IgD-negative memory B cell (primary cell): ENCODE results near the gene TLCD4. TPM values are rescaled to one million over a fixed set of nuclear protein-coding genes. Genes with fewer than 3 reads are reported as not detected.

ENCODE experiments used
- H3K27ac Mint-ChIP-seq, 3 donors: one replicate each; pipeline ENCODE4 v1.8.0; 2020 to 2022; ENCODE audit warnings: mild to moderate bottlenecking in 3 of 3, mixed read lengths in 3 of 3, moderate library complexity in 1 of 3
- H3K27me3 Mint-ChIP-seq: one replicate; pipeline ENCODE4 v1.8.0; 2021; ENCODE audit warnings: mixed read lengths
- H3K36me3 Mint-ChIP-seq: one replicate; pipeline ENCODE4 v1.8.0; 2020; ENCODE audit warnings: mild to moderate bottlenecking, mixed read lengths
- H3K4me1 Mint-ChIP-seq, 3 donors: one replicate each; pipeline ENCODE4 v1.8.0; 2020 to 2022; ENCODE audit warnings: mixed read lengths in 3 of 3, mild to moderate bottlenecking in 1 of 3
- H3K4me3 Mint-ChIP-seq, 4 donors: one replicate each; pipeline ENCODE4 v1.8.0; 2020 to 2022; ENCODE audit warnings: mild to moderate bottlenecking in 4 of 4, mixed read lengths in 4 of 4, moderate library complexity in 3 of 4
- H3K9me3 Mint-ChIP-seq, 3 donors: one replicate each; pipeline ENCODE4 v1.8.0; 2020 to 2021; ENCODE audit warnings: mixed read lengths in 3 of 3, mild to moderate bottlenecking in 1 of 3
- polyA plus RNA-seq: library from polyadenylated mRNA; unstranded; fragments of 300-500 nt; fragmentation: Illumina TruSeq; gene quantifications from one replicate; pipeline ENCODE4 v1.2.3, GENCODE V29; 2021

Gene TLCD4
- polyA plus RNA-seq: 3.1 TPM

GRCh38 chr1:95117207-95118066, at the start of gene TLCD4:
TSS of gene TLCD4 (plus strand) at chr1:95117355. CDS start at chr1:95143902, 26,547 bp downstream.
- peak within 1 kb of the TSS; percentile 60 to 90 (median 69) for H3K27ac Mint-ChIP-seq
- no peaks in the 10 kb centered on the region for H3K36me3 Mint-ChIP-seq
- H3K4me1 Mint-ChIP-seq: peaks cover 8 to 33% (median 8%) of the 10 kb centered on the region in 3 donors
- H3K27me3 Mint-ChIP-seq: peaks cover 19% of the 10 kb centered on the region
- peak within 1 kb of the TSS; percentile 86 to 98 (median 94) for H3K4me3 Mint-ChIP-seq
- H3K9me3 Mint-ChIP-seq: no peaks in the 10 kb centered on the region

- no peaks in the 10 kb centered on the region for H3K27me3 Mint-ChIP-seq
- peaks cover 5% of the 10 kb centered on the region for H3K36me3 Mint-ChIP-seq
- peak overlapping the region in 1 of 3 donors; percentile 11 for H3K27ac Mint-ChIP-seq
- H3K9me3 Mint-ChIP-seq: no peaks in the 10 kb centered on the region
- H3K4me3 Mint-ChIP-seq: no peak overlapping the region
- peaks cover 10 to 18% (median 10%) of the 10 kb centered on the region in 3 donors for H3K4me1 Mint-ChIP-seq
Observed at GRCh38 chr1:95067568-95067967, 49.6 kb upstream of the TLCD4 start.

- Mint-ChIP-seq H3K36me3 (peaks cover 5% of the 10 kb centered on the region), H3K4me3 (no peak overlapping the region), H3K4me1 (peaks cover 10 to 18% (median 12%) of the 10 kb centered on the region in 3 donors)
Observed at GRCh38 chr1:95068956-95069709, 48.0 kb upstream of the TLCD4 start.

GRCh38 chr1:95069710-95070093, 47.5 kb upstream of the TLCD4 start:
- H3K9me3 Mint-ChIP-seq: no peaks in the 10 kb centered on the region
- peaks cover 5% of the 10 kb centered on the region for H3K36me3 Mint-ChIP-seq
- peaks cover 10 to 18% (median 12%) of the 10 kb centered on the region in 3 donors for H3K4me1 Mint-ChIP-seq
- H3K4me3 Mint-ChIP-seq: no peak overlapping the region
- H3K27me3 Mint-ChIP-seq: no peaks in the 10 kb centered on the region
- H3K27ac Mint-ChIP-seq: no peak overlapping the region

More at GRCh38 chr1:95068956-95069709, 48.0 kb upstream of the TLCD4 start:
- Mint-ChIP-seq H3K27ac (no peak overlapping the region), H3K27me3 (no peaks in the 10 kb centered on the region), H3K9me3 (no peaks in the 10 kb centered on the region)

- Mint-ChIP-seq H3K4me1 (peaks cover 10 to 18% (median 12%) of the 10 kb centered on the region in 3 donors), H3K36me3 (peaks cover 5% of the 10 kb centered on the region), H3K9me3 (no peaks in the 10 kb centered on the region), H3K4me3 (peak overlapping the region; percentile 88 to 100 (median 100)), H3K27ac (peak overlapping the region; percentile 91 to 100 (median 91)), H3K27me3 (peaks cover 2% of the 10 kb centered on the region)
Observed at GRCh38 chr1:95071539-95071938, 45.6 kb upstream of the TLCD4 start.

GRCh38 chr1:95072117-95072516, 45.0 kb upstream of the TLCD4 start:
- Mint-ChIP-seq H3K36me3 (peaks cover 5% of the 10 kb centered on the region), H3K4me3 (peak overlapping the region; percentile 88 to 100 (median 100)), H3K9me3 (no peaks in the 10 kb centered on the region), H3K27ac (peak overlapping the region; percentile 91 to 100 (median 99)), H3K27me3 (peaks cover 4% of the 10 kb centered on the region), H3K4me1 (peaks cover 10 to 18% (median 12%) of the 10 kb centered on the region in 3 donors)

GRCh38 chr1:95072532-95073419, 44.4 kb upstream of the TLCD4 start, which contains the start of gene ALG14:
TSS of gene ALG14 (minus strand) at chr1:95072951. CDS start at chr1:95072898, 53 bp downstream.
- peaks cover 10 to 12% (median 11%) of the 10 kb centered on the region in 3 donors for H3K4me1 Mint-ChIP-seq
- H3K27ac Mint-ChIP-seq: peak within 1 kb of the TSS; percentile 91 to 100 (median 99)
- no peaks in the 10 kb centered on the region for H3K36me3 Mint-ChIP-seq
- peaks cover 4% of the 10 kb centered on the region for H3K27me3 Mint-ChIP-seq
- H3K9me3 Mint-ChIP-seq: no peaks in the 10 kb centered on the region
- peak within 1 kb of the TSS; percentile 88 to 100 (median 100) for H3K4me3 Mint-ChIP-seq

- peaks cover 4% of the 10 kb centered on the region for H3K27me3 Mint-ChIP-seq
- H3K9me3 Mint-ChIP-seq: no peaks in the 10 kb centered on the region
- H3K27ac Mint-ChIP-seq: peak overlapping the region; percentile 91 to 100 (median 99)
- peaks cover 7 to 11% (median 10%) of the 10 kb centered on the region in 3 donors for H3K4me1 Mint-ChIP-seq
- no peaks in the 10 kb centered on the region for H3K36me3 Mint-ChIP-seq
- H3K4me3 Mint-ChIP-seq: peak overlapping the region; percentile 88 to 100 (median 100)
Observed at GRCh38 chr1:95073446-95073845, 43.7 kb upstream of the TLCD4 start.

- no peak overlapping the region for H3K4me3 Mint-ChIP-seq
- H3K4me1 Mint-ChIP-seq: peaks cover 7 to 11% (median 10%) of the 10 kb centered on the region in 3 donors
- H3K27ac Mint-ChIP-seq: no peak overlapping the region
- H3K9me3 Mint-ChIP-seq: no peaks in the 10 kb centered on the region
- no peaks in the 10 kb centered on the region for H3K36me3 Mint-ChIP-seq
- peaks cover 4% of the 10 kb centered on the region for H3K27me3 Mint-ChIP-seq
Observed at GRCh38 chr1:95076034-95076433, 41.1 kb upstream of the TLCD4 start.

GRCh38 chr1:95080446-95080845, 36.7 kb upstream of the TLCD4 start:
- no peaks in the 10 kb centered on the region for H3K36me3 Mint-ChIP-seq
- no peak overlapping the region for H3K4me3 Mint-ChIP-seq
- H3K9me3 Mint-ChIP-seq: no peaks in the 10 kb centered on the region
- H3K27ac Mint-ChIP-seq: no peak overlapping the region
- peaks cover 5% of the 10 kb centered on the region for H3K27me3 Mint-ChIP-seq
- H3K4me1 Mint-ChIP-seq: peaks cover 0 to 5% (median 0%) of the 10 kb centered on the region in 3 donors

- no peaks in the 10 kb centered on the region for H3K9me3 Mint-ChIP-seq
- H3K27me3 Mint-ChIP-seq: peaks cover 5% of the 10 kb centered on the region
- H3K27ac Mint-ChIP-seq: no peak overlapping the region
- H3K4me1 Mint-ChIP-seq: peaks cover 0 to 5% (median 0%) of the 10 kb centered on the region in 3 donors
- H3K36me3 Mint-ChIP-seq: no peaks in the 10 kb centered on the region
- no peak overlapping the region for H3K4me3 Mint-ChIP-seq
Observed at GRCh38 chr1:95080879-95081278, 36.3 kb upstream of the TLCD4 start.

GRCh38 chr1:95084317-95085176, 32.6 kb upstream of the TLCD4 start:
- Mint-ChIP-seq H3K36me3 (no peaks in the 10 kb centered on the region), H3K4me3 (peak overlapping the region in 1 of 4 donors; percentile 39), H3K9me3 (no peaks in the 10 kb centered on the region), H3K4me1 (peaks cover 0 to 5% (median 0%) of the 10 kb centered on the region in 3 donors), H3K27me3 (peaks cover 4% of the 10 kb centered on the region), H3K27ac (peak overlapping the region in 1 of 3 donors; percentile 28)

GRCh38 chr1:95085376-95085775, 31.8 kb upstream of the TLCD4 start:
- Mint-ChIP-seq H3K4me3 (no peak overlapping the region), H3K27ac (peak overlapping the region in 1 of 3 donors; percentile 22), H3K4me1 (peaks cover 0 to 5% (median 0%) of the 10 kb centered on the region in 3 donors), H3K9me3 (no peaks in the 10 kb centered on the region), H3K27me3 (peaks cover 4% of the 10 kb centered on the region), H3K36me3 (peaks cover 1% of the 10 kb centered on the region)
